Osteocyte (in vitro differentiated cells): ENCODE results near the gene NRG2. TPM values are rescaled to one million over a fixed set of nuclear protein-coding genes. Genes with fewer than 3 reads are reported as not detected.
A peak's percentile ranks its signal among the peaks of the same experiment; 100 is the strongest.

Source experiments
- DNase-seq: peaks from one replicate; pipeline ENCODE4 v3.0.0; 2021; ENCODE audit warnings: mixed read lengths; ENCODE audit not compliant: unreplicated experiment; ENCODE audit errors: extremely low spot score
- H3K27ac Mint-ChIP-seq: one replicate; pipeline ENCODE4 v1.8.0; 2021; ENCODE audit warnings: mild to moderate bottlenecking, mixed read lengths; ENCODE audit not compliant: unreplicated experiment
- H3K27me3 Mint-ChIP-seq: one replicate; pipeline ENCODE4 v1.8.0; 2021; ENCODE audit warnings: mixed read lengths; ENCODE audit not compliant: unreplicated experiment
- H3K36me3 Mint-ChIP-seq: one replicate; pipeline ENCODE4 v1.8.0; 2021; ENCODE audit warnings: mixed read lengths; ENCODE audit not compliant: unreplicated experiment
- H3K4me1 Mint-ChIP-seq: one replicate; pipeline ENCODE4 v1.8.0; 2021; ENCODE audit warnings: mixed read lengths; ENCODE audit not compliant: unreplicated experiment
- H3K4me3 Mint-ChIP-seq: one replicate; pipeline ENCODE4 v1.8.0; 2021; ENCODE audit warnings: mild to moderate bottlenecking, moderate library complexity, mixed read lengths; ENCODE audit not compliant: unreplicated experiment
- H3K9me3 Mint-ChIP-seq: one replicate; pipeline ENCODE4 v1.8.0; 2021; ENCODE audit warnings: mixed read lengths; ENCODE audit not compliant: unreplicated experiment
- CTCF ChIP-seq: fragments of 200-600 bp; sonication (generic); IDR thresholded peaks from 2 replicates; pipeline ENCODE4 v1.5.0; 2021; ENCODE audit warnings: antibody characterized with exemption, mild to moderate bottlenecking, moderate library complexity
- total RNA-seq: library from RNA; stranded (reverse); gene quantifications from 2 replicates; pipeline ENCODE4 v1.2.1, GENCODE V29; 2021

The NRG2 gene
- total RNA-seq, 1 donor from 2014 or later, result 0.86 TPM

- Mint-ChIP-seq H3K36me3 (no peaks in the 10 kb centered on the region), H3K4me1 (peaks cover 3% of the 10 kb centered on the region), H3K27me3 (peaks cover 37% of the 10 kb centered on the region), H3K4me3 (peak overlapping the region; percentile 5), H3K9me3 (no peaks in the 10 kb centered on the region), H3K27ac (no peak overlapping the region)
- DNase-seq, result no peak
- no peak for TF ChIP-seq CTCF
These were observed 193.2 kb downstream of the NRG2 start for GRCh38 chr5:139849942-139850341.

DNA sequence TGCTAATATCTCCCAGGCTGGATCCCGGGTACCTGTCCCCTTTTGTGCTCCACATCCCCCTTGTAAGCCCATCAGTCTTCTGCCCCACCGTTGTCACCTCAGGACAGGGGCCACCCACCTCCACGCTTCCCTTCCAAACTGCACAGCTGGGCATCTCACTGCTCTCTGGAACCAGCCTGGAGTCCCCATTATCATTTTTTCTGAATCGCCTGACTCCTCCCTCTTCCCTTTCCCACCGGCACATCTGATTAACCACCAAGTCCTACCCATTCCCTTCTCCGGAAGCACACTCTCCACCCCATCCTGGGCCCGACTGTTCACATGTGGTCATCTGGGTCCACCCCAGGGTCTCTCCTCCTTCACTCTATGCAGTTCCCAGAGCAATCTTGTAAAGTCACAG lies 193.6 kb downstream of the NRG2 start:
- TF ChIP-seq CTCF, result no peak
- no peak for DNase-seq
- Mint-ChIP-seq H3K9me3 (no peaks in the 10 kb centered on the region), H3K4me3 (peak overlapping the region; percentile 31), H3K4me1 (peaks cover 3% of the 10 kb centered on the region), H3K27me3 (peaks cover 39% of the 10 kb centered on the region), H3K36me3 (no peaks in the 10 kb centered on the region), H3K27ac (no peak overlapping the region)

DNA sequence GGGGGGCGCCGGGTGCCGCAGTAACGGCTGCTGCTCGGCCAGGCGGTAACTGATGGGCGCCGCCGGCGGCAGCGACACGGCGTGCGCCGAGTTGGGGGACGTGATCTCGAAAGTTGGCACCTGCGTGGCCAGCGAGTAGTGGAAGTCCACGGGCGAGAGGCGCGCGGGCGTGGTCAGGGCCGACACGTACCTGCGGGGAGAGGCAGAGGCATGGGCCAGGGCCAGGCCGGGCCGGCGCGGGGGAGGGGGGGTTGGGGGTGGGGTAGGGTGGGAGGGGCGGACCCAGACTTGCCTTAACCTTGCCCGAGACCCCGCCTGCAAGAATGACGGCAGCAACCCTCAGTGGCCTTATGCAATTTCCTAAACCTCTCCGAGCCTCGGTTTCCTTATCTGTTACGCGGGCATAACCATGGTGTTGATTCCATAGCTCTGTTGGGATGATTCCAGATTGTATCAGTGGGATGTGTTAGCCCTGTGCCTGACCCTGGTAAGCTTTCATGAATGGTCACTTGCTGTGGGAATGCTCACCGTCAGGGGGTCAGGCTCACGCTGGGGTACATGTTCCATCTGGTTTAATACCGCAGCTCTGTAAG lies 194.5 kb downstream of the NRG2 start:
- Mint-ChIP-seq H3K4me3 (peak overlapping the region; percentile 61), H3K27ac (no peak overlapping the region), H3K36me3 (no peaks in the 10 kb centered on the region), H3K9me3 (no peaks in the 10 kb centered on the region), H3K4me1 (peaks cover 3% of the 10 kb centered on the region), H3K27me3 (peaks cover 36% of the 10 kb centered on the region)
- DNase-seq, result no peak
- no peak for TF ChIP-seq CTCF

DNA sequence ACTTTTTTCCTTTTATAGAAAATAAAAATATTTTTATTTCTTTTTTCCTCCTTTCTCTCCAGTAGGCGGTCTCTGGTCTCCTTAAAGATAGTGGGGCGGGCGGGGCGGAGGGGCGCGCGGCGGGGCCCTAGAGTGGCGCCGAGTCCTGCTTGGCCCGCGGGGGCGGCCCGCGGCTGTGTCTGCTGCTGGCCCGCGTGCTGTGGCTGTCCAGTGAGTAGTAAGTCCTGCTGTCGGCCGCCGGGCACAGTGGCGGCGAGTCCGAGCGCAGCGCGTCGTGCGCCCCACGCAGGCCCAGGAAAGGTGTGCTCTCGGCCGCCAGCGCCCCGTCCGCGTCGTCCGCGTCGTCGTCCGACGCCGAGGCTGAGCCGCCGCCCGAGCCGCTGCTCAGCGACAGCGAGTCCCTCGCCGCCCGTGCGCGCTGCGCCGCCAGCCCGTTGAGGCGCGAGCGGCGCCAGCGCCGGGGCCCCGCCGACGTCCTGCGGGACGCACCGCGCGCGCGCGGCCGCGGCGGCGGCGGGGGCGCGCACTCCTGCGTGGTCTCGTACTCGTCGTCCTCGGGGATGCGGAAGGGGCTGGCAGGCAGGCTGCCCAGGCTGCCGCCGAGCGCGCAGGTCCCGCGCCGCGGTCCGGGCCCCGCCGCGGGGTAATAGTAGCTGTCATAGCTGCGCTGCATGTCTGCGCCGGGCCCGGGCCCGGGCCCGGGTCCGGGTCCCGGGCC lies 195.2 kb downstream of the NRG2 start:
- Mint-ChIP-seq H3K27ac (no peak overlapping the region), H3K9me3 (no peaks in the 10 kb centered on the region), H3K4me3 (peak overlapping the region; percentile 57), H3K36me3 (no peaks in the 10 kb centered on the region), H3K4me1 (peaks cover 3% of the 10 kb centered on the region), H3K27me3 (peaks cover 41% of the 10 kb centered on the region)
- DNase-seq, result no peak
- peak; percentile 25 for TF ChIP-seq CTCF

DNA sequence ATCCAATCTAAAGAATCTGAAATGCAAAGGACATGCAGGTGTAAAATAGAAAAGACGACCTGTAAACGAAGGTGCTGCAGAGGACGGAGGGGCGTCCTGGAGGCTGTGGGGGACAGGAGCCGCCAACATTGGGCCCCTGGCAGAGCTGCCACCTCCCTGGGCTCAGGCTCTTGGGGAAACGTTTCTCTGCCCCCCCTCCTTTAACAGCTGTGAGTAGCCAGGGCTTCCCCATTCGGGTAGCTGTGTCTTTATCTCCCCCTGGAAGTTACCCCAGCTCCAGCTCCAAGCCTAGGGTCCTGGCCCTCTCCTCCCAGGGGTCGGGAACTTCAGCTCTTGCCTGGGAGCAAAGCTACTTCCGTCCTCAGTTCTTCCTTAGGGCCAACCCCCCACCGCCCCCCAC lies 196.0 kb downstream of the NRG2 start:
- H3K27ac Mint-ChIP-seq, result no peak overlapping the region
- no peaks in the 10 kb centered on the region for H3K36me3 Mint-ChIP-seq
- DNase-seq, result no peak

More for the DNA sequence above, 196.0 kb downstream of the NRG2 start:
- no peak overlapping the region for H3K4me3 Mint-ChIP-seq
- H3K4me1 Mint-ChIP-seq, result peaks cover 3% of the 10 kb centered on the region
- no peak for TF ChIP-seq CTCF
- H3K9me3 Mint-ChIP-seq, result no peaks in the 10 kb centered on the region
- peaks cover 42% of the 10 kb centered on the region for H3K27me3 Mint-ChIP-seq
